ENCODE results near the gene SRSF4.

DNA sequence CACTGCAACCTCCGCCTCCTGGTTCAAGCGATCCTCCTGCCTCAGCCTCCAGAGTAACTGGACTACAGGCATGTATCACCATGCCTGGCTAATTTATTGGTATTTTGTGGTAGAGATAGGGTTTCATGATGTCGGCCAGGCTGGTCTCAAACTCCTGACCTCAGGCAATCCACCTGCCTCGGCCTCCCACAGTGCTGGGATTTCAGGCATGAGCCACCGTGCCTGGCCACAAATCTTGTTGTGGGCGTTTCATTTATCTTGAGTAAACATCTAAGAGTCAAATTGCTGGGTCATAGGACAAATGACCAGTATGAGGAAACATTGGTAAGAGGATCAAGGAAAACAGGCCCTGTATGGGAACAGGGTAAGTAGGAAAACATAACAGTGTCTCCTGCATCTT, 75.9 kb downstream of the SRSF4 start:
- TF ChIP-seq CTCF (IDR thresholded peaks at IDR 0.05) (no peak), EZH2 (IDR thresholded peaks at IDR 0.05; ENCODE audit: borderline replicate concordance, insufficient read depth, low read depth, low read length, poor library complexity, severe bottlenecking) (no peak)
